ENCODE data around the gene ASH1L.

GRCh38 chr1:155537193-155537592 is 25.4 kb downstream of the ASH1L start:
- TF ChIP-seq, protein P1, sequence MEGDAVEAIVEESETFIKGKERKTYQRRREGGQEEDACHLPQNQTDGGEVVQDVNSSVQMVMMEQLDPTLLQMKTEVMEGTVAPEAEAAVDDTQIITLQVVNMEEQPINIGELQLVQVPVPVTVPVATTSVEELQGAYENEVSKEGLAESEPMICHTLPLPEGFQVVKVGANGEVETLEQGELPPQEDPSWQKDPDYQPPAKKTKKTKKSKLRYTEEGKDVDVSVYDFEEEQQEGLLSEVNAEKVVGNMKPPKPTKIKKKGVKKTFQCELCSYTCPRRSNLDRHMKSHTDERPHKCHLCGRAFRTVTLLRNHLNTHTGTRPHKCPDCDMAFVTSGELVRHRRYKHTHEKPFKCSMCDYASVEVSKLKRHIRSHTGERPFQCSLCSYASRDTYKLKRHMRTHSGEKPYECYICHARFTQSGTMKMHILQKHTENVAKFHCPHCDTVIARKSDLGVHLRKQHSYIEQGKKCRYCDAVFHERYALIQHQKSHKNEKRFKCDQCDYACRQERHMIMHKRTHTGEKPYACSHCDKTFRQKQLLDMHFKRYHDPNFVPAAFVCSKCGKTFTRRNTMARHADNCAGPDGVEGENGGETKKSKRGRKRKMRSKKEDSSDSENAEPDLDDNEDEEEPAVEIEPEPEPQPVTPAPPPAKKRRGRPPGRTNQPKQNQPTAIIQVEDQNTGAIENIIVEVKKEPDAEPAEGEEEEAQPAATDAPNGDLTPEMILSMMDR (IDR thresholded peaks at IDR 0.05) = no peak
- no peak for TF ChIP-seq CDX4 (CRISPR knock-in tag; IDR thresholded peaks at IDR 0.05; ENCODE audit: borderline replicate concordance)
- TF ChIP-seq, protein P2, sequence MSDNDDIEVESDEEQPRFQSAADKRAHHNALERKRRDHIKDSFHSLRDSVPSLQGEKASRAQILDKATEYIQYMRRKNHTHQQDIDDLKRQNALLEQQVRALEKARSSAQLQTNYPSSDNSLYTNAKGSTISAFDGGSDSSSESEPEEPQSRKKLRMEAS (CRISPR knock-in tag; IDR thresholded peaks at IDR 0.05) = no peak
- TF ChIP-seq ZBTB43 (CRISPR knock-in tag; IDR thresholded peaks at IDR 0.05) = no peak
- TF ChIP-seq JUN (CRISPR knock-in tag; IDR thresholded peaks at IDR 0.05) = no peak
- TF ChIP-seq, protein P3, sequence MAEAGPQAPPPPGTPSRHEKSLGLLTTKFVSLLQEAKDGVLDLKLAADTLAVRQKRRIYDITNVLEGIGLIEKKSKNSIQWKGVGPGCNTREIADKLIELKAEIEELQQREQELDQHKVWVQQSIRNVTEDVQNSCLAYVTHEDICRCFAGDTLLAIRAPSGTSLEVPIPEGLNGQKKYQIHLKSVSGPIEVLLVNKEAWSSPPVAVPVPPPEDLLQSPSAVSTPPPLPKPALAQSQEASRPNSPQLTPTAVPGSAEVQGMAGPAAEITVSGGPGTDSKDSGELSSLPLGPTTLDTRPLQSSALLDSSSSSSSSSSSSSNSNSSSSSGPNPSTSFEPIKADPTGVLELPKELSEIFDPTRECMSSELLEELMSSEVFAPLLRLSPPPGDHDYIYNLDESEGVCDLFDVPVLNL (CRISPR knock-in tag; IDR thresholded peaks at IDR 0.05; ENCODE audit: borderline replicate concordance, low read depth) = no peak
- no peak for TF ChIP-seq ZNF232 (CRISPR knock-in tag; IDR thresholded peaks at IDR 0.05)
- no peak for TF ChIP-seq ZNF121 (CRISPR knock-in tag; IDR thresholded peaks at IDR 0.05)
- TF ChIP-seq, protein P4, sequence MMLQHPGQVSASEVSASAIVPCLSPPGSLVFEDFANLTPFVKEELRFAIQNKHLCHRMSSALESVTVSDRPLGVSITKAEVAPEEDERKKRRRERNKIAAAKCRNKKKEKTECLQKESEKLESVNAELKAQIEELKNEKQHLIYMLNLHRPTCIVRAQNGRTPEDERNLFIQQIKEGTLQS (CRISPR knock-in tag; conservative IDR thresholded peaks at IDR 0.05) = no peak
- TF ChIP-seq, protein P5, sequence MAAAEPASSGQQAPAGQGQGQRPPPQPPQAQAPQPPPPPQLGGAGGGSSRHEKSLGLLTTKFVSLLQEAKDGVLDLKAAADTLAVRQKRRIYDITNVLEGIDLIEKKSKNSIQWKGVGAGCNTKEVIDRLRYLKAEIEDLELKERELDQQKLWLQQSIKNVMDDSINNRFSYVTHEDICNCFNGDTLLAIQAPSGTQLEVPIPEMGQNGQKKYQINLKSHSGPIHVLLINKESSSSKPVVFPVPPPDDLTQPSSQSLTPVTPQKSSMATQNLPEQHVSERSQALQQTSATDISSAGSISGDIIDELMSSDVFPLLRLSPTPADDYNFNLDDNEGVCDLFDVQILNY (CRISPR knock-in tag; IDR thresholded peaks at IDR 0.05) = no peak
- TF ChIP-seq, protein P6, sequence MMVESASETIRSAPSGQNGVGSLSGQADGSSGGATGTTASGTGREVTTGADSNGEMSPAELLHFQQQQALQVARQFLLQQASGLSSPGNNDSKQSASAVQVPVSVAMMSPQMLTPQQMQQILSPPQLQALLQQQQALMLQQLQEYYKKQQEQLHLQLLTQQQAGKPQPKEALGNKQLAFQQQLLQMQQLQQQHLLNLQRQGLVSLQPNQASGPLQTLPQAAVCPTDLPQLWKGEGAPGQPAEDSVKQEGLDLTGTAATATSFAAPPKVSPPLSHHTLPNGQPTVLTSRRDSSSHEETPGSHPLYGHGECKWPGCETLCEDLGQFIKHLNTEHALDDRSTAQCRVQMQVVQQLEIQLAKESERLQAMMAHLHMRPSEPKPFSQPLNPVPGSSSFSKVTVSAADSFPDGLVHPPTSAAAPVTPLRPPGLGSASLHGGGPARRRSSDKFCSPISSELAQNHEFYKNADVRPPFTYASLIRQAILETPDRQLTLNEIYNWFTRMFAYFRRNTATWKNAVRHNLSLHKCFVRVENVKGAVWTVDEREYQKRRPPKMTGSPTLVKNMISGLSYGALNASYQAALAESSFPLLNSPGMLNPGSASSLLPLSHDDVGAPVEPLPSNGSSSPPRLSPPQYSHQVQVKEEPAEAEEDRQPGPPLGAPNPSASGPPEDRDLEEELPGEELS (CRISPR knock-in tag; IDR thresholded peaks at IDR 0.05) = no peak
- TF ChIP-seq STAT6 (CRISPR knock-in tag; conservative IDR thresholded peaks at IDR 0.05; ENCODE audit: low read depth) = no peak

Data from WTC11 (cell line).